Transverse colon (tissue), 4 donors: ENCODE results near the gene TAB3. TPM values are rescaled to one million over a fixed set of nuclear protein-coding genes. Genes with fewer than 3 reads are reported as not detected.

Experiments used
- DNase-seq: peaks from one replicate; pipeline ENCODE4 v3.0.0-alpha.2; 2019
- H3K27ac ChIP-seq, 4 donors: fragments of 200-600 bp; sonication (generic); 2 replicates each; pipeline ENCODE4 v1.5.1; 2016 to 2018; ENCODE audit warnings: inconsistent platforms in 4 of 4
- H3K27me3 ChIP-seq: fragments of 200-600 bp; sonication (generic); 2 replicates; pipeline ENCODE4 v1.5.1; 2017; ENCODE audit warnings: inconsistent platforms
- H3K36me3 ChIP-seq, 4 donors: fragments of 200-600 bp; sonication (generic); 2 replicates each; pipeline ENCODE4 v1.5.1; 2017 to 2019; ENCODE audit warnings: inconsistent platforms in 4 of 4
- H3K4me1 ChIP-seq, 4 donors: fragments of 200-600 bp; sonication (generic); 2 replicates each; pipeline ENCODE4 v1.5.1; 2017 to 2020; ENCODE audit warnings: inconsistent platforms in 4 of 4
- H3K4me3 ChIP-seq, 4 donors: fragments of 200-600 bp; sonication (generic); 1 replicate in 1 of 4; 2 replicates in 3 of 4; pipeline versions ENCODE4 v1.5.1 to v1.6.1; 2017 to 2019; ENCODE audit warnings: inconsistent platforms in 4 of 4
- H3K9me3 ChIP-seq, 2 donors: fragments of 200-600 bp; sonication (generic); 2 replicates each; pipeline ENCODE4 v1.5.1; 2017 to 2019; ENCODE audit warnings: inconsistent platforms in 2 of 2
- CTCF ChIP-seq, 5 experiments: fragments of 200-600 bp in 3 of 5; fragments of 450-650 bp in 2 of 5; sonication (generic) in 3 of 5; IDR thresholded peaks; 1 replicate in 2 of 5; 2 replicates in 3 of 5; pipeline ENCODE4 v1.5.1; 2016 to 2017; ENCODE audit warnings: antibody characterized with exemption in 5 of 5, inconsistent platforms in 3 of 5, mild to moderate bottlenecking in 2 of 5, moderate library complexity in 1 of 5
- EP300 ChIP-seq: sonication (generic); formaldehyde crosslinking; IDR thresholded peaks from one replicate; pipeline ENCODE4 v1.6.1; 2017; ENCODE audit warnings: antibody characterized with exemption, low read depth
- POLR2A ChIP-seq: fragments of 450-650 bp; IDR thresholded peaks from one replicate; pipeline ENCODE4 v1.6.1; 2016; ENCODE audit warnings: antibody characterized with exemption, mild to moderate bottlenecking, moderate library complexity
- POLR2AphosphoS5 ChIP-seq, 3 donors: sonication (generic); formaldehyde crosslinking; IDR thresholded peaks; one replicate each; pipeline ENCODE4 v1.6.1; 2016; ENCODE audit warnings: antibody characterized with exemption in 3 of 3
- WGBS, 2 donors: methylation state at CpG; one replicate each; pipeline ENCODE4 v1.1.5; 2018; ENCODE audit warnings: low coverage in 1 of 2; 5-methylcytosine and 5-hydroxymethylcytosine counted together
- in situ Hi-C, 4 donors: fragments of 200-750 bp; cut with MboI; loops; one replicate each; pipeline versions ENCODE4 v1.15.0 to v1.15.1; 2017; ENCODE audit warnings: low sequenced_read_pairs in 3 of 4, low pct_ligation_motif_present in 1 of 4, low pct_unique_long_range_greater_than_20kb in 1 of 4
- intact Hi-C: fragments of 100-400 bp; cut with DNase I; formaldehyde crosslinking; loops from one replicate; pipeline ENCODE4 v1.15.1; 2023; ENCODE audit warnings: low total_unique reads
- total RNA-seq, 4 donors: library from RNA; depleted of rRNA; stranded (reverse); fragments of >200 nt; gene quantifications; one replicate each; pipeline ENCODE4 v1.1.0, GENCODE V29; 2016

TAB3 gene
- total RNA-seq = 10 to 100 TPM; 10.3 to 34.0 (median 30.6) TPM

- 0 to 59% methylated on average over 1 to 61 of the region's 62 CpGs for WGBS, 2 donors
- in situ Hi-C loops = no loop called here
- peak; percentile 50 to 73 (median 51) for TF ChIP-seq POLR2AphosphoS5 (IDR thresholded peaks at IDR 0.05)
- no peak for TF ChIP-seq CTCF (IDR thresholded peaks at IDR 0.05)
- peak; percentile 28 for TF ChIP-seq POLR2A
- peak; percentile 95 for DNase-seq
- H3K4me1 ChIP-seq = peaks cover 0 to 13% (median 5%) of the 10 kb centered on the region in 4 donors
- no peaks in the 10 kb centered on the region for H3K36me3 ChIP-seq
- H3K27me3 ChIP-seq = no peaks in the 10 kb centered on the region
- no peaks in the 10 kb centered on the region for H3K9me3 ChIP-seq
- intact Hi-C loops = no loop called here
- H3K4me3 ChIP-seq = peak within 1 kb of the TSS; percentile 70 to 96 (median 80)
- peak within 1 kb of the TSS; percentile 90 to 92 (median 90) for H3K27ac ChIP-seq
Observed at GRCh38 chrX:30889147-30890140, at the start of gene TAB3. TAB3 (minus strand) TSS chrX:30889254; CDS start chrX:30859588, 29,666 bp downstream.

GRCh38 chrX:30938295-30938694, 49.2 kb upstream of the TAB3 start:
- Histone ChIP-seq H3K4me1 (no peaks in the 10 kb centered on the region), H3K4me3 (no peak overlapping the region), H3K27ac (no peak overlapping the region), H3K36me3 (no peaks in the 10 kb centered on the region), H3K9me3 (no peaks in the 10 kb centered on the region), H3K27me3 (no peaks in the 10 kb centered on the region)
- intact Hi-C loops (no loop called here), in situ Hi-C loops (no loop called here)
- TF ChIP-seq EP300 (no peak), CTCF (IDR thresholded peaks at IDR 0.05) (no peak), POLR2AphosphoS5 (IDR thresholded peaks at IDR 0.05) (no peak), POLR2A (no peak)
- 89 to 93% methylated on average over 3 to 5 of the region's 5 CpGs for WGBS, 2 donors
- DNase-seq = no peak

- in situ Hi-C loops = no loop called here
- Histone ChIP-seq H3K4me3 (no peak overlapping the region), H3K27me3 (no peaks in the 10 kb centered on the region), H3K4me1 (no peaks in the 10 kb centered on the region), H3K36me3 (no peaks in the 10 kb centered on the region), H3K9me3 (no peaks in the 10 kb centered on the region), H3K27ac (no peak overlapping the region)
- WGBS, 2 donors = 17 to 19% methylated on average over 1 to 2 of the region's 2 CpGs
- TF ChIP-seq CTCF (IDR thresholded peaks at IDR 0.05) (peak in 3 of 5 experiments; percentile 16 to 22 (median 17)), EP300 (no peak)
- intact Hi-C loops = no loop called here
- DNase-seq = peak; percentile 27
Observed at GRCh38 chrX:30935985-30936384, 46.9 kb upstream of the TAB3 start.

- Histone ChIP-seq H3K27ac (no peak overlapping the region), H3K9me3 (no peaks in the 10 kb centered on the region), H3K27me3 (no peaks in the 10 kb centered on the region), H3K4me3 (no peak overlapping the region), H3K36me3 (no peaks in the 10 kb centered on the region), H3K4me1 (no peaks in the 10 kb centered on the region)
- no peak for TF ChIP-seq EP300
- TF ChIP-seq POLR2A = no peak
- no peak for TF ChIP-seq POLR2AphosphoS5 (IDR thresholded peaks at IDR 0.05)
- TF ChIP-seq CTCF (IDR thresholded peaks at IDR 0.05) = no peak
- intact Hi-C loops = no loop called here
- DNase-seq = no peak
- in situ Hi-C loops = no loop called here
- 86% methylated on average over 1 of the region's 1 CpG; no CpG with 5 or more reads in 1 of the 2 donors for WGBS, 2 donors
Observed at GRCh38 chrX:30931920-30932319, 42.9 kb upstream of the TAB3 start.
